ENCODE data around the gene TRAM2.

DNA sequence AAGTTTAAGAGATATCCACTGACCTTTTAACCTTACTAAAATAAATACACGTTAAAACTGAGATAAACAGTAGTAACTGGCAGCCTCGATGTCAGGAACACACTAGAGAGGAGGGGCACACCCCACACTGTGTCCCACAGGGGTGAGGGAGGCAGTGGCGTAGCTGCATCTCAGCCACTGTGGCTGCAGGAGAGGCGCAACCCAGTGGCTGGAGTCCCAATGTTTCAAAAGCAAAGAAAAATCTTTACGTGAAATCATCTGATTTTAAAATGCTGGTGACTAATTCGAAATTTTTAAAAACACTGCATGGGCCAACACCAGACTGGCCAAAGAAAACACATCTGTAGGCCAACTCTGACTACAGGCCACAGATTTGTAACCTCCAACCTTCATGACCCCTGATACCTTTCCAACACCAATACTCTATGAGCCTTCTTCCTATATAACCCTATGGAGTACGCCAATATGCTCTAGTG lies 54.7 kb downstream of the TRAM2 start:
- TF ChIP-seq POLR2AphosphoS5 (IDR thresholded peaks at IDR 0.05) (no peak), POLR2A (IDR thresholded peaks at IDR 0.05) (no peak), EP300 (IDR thresholded peaks at IDR 0.05) (no peak)
- TF ChIP-seq, protein P1, sequence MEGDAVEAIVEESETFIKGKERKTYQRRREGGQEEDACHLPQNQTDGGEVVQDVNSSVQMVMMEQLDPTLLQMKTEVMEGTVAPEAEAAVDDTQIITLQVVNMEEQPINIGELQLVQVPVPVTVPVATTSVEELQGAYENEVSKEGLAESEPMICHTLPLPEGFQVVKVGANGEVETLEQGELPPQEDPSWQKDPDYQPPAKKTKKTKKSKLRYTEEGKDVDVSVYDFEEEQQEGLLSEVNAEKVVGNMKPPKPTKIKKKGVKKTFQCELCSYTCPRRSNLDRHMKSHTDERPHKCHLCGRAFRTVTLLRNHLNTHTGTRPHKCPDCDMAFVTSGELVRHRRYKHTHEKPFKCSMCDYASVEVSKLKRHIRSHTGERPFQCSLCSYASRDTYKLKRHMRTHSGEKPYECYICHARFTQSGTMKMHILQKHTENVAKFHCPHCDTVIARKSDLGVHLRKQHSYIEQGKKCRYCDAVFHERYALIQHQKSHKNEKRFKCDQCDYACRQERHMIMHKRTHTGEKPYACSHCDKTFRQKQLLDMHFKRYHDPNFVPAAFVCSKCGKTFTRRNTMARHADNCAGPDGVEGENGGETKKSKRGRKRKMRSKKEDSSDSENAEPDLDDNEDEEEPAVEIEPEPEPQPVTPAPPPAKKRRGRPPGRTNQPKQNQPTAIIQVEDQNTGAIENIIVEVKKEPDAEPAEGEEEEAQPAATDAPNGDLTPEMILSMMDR (IDR thresholded peaks at IDR 0.05) = no peak

Measured in suprapubic skin (tissue), 4 donors.